Measurements from ENCODE around the gene MBP.
A peak's percentile ranks its signal among the peaks of the same experiment; 100 is the strongest.

The MBP gene

DNA sequence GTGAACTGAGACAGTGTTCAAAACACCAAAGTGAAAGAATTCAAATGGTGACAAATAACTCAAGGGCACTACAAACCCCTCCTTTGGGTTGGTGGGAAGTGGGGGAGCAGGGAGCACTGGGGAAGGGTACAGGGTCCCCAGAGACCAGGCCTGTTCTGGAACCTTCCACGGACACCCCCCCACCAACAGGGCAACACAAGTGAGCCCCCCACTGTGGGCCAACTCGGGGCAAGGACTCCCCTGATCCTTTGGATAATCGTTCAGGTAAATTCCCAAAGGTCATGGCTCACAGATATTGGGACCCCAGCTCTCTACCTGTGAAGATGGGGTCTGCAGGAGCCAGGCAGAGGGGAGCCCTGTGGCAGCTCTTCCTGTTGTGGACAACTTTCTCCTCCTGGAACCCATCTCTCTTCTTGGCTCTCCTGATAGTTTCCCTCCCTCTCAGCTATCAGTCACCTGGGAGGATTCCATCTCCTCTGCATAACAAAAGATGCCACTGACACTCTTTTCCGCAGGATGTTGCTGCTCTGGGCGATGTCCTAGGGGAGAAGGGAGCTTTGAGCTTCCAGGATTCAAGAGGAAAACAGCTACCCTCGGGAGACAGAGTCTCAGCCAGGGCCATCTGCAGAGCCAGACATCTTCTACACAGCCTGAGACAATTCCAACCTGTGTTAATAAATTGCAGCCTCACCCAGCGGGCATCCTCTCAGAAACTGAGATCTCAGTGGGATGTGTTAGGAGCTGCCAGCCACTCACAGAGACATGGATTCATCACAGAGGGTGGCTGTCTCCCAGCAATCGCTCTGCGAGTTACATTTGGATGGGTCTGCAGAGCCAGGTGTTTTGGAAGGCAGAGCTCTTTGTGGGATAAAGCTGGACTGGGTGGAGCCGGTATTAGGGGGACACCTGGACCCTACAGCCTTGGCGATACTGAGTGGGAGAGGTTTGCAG is 35.4 kb downstream of the MBP start:
- no peak for DNase-seq (ENCODE audit: low read depth in 1 of 2, low spot score in 1 of 2)
- TF ChIP-seq JUND (IDR thresholded peaks at IDR 0.05; ENCODE audit: low read depth), result no peak
- in situ Hi-C loops (cut with HindIII; ENCODE audit: low pct_unique_long_range_greater_than_20kb, low sequenced_read_pairs), result no loop called here

DNA sequence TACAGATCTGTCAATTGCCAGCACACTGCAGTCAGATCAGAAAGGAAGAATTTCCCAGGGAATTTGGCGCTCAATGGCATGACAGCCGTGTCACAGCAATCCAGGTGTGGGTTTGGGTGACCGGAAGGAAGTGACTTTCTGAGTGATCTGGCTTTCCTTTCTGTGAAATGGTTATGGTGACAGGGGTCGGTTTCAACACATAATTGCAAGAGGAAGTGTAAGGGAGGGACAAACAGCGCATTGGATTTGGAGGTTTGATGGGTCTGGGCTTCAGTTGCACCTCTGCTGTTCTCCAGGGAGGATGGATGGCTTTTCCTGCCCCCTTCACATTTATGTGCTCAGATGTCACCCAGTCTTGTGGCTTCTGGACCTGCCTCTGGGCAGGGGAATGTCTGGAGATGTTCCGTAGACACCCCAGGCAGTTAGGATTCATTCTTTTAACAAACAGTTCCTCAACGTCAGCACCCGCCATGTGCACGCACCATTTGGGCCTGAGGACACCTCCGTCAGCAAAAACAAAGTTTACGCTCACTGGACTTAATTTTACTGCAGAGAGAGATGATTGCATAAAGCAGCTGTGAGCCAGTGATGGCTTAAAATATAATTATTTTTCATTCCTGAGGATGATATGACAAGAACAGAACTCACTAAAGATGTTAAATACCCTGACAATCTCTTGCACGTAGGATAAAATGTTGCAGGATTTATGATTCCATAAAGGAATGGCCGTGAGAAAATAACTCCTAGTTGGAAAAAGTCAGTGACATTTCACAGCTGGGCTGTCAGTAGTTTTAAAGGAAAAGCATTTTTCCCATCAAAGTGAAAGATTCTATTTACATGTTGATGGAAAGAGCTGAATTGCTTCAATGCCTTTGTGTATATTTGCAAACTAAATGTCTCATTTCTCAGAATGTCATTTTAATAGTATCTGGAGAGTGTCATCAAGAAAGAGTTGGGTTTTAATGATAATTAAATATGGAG is 36.9 kb downstream of the MBP start:
- DNase-seq (ENCODE audit: low read depth in 1 of 2, low spot score in 1 of 2), result no peak
- in situ Hi-C loops (cut with HindIII; ENCODE audit: low pct_unique_long_range_greater_than_20kb, low sequenced_read_pairs), result no loop called here
- TF ChIP-seq JUND (IDR thresholded peaks at IDR 0.05; ENCODE audit: low read depth), result no peak

DNA sequence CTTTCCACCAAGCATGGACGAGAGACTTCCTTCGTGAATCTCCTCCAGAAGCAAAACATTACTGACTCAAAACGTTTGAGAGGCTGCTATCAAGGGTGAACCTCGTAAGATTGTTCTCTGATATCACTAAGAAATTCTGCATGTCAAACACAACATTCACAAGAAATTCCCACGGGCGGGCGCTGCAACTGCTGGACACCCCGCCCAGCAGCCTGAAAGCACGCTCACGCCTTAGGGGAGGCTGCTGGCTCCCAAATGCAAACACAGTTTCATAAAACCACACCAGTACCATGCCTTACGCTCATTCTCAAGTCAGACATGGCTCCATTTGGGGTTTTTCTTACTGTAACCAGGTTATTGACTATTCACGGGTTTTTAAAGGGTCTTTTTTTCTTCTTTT is 39.0 kb downstream of the MBP start:
- in situ Hi-C loops (cut with HindIII; ENCODE audit: low pct_unique_long_range_greater_than_20kb, low sequenced_read_pairs), result no loop called here
- no peak for TF ChIP-seq JUND (IDR thresholded peaks at IDR 0.05; ENCODE audit: low read depth)
- no peak for DNase-seq (ENCODE audit: low read depth in 1 of 2, low spot score in 1 of 2)

DNA sequence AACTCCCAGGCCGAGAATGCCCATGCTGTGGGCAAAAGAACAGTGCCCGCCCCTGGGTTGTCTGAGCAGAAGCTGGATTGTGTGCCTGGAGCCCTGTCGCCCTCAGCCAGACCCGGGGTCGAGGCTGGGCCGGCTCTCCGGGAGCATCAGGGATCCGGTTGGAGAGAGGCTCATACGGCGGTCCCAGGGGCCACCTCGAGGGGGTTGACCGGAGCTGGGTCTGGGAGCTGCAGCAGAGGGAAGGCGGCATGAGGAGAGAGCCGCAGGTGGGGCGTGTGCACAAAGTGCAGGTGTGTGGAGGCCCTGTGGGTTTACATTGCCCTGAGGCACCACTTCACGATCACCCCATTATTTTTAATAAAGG is 39.5 kb downstream of the MBP start:
- no peak for DNase-seq (ENCODE audit: low read depth in 1 of 2, low spot score in 1 of 2)
- no peak for TF ChIP-seq JUND (IDR thresholded peaks at IDR 0.05; ENCODE audit: low read depth)
- in situ Hi-C loops (cut with HindIII; ENCODE audit: low pct_unique_long_range_greater_than_20kb, low sequenced_read_pairs), result no loop called here

DNA sequence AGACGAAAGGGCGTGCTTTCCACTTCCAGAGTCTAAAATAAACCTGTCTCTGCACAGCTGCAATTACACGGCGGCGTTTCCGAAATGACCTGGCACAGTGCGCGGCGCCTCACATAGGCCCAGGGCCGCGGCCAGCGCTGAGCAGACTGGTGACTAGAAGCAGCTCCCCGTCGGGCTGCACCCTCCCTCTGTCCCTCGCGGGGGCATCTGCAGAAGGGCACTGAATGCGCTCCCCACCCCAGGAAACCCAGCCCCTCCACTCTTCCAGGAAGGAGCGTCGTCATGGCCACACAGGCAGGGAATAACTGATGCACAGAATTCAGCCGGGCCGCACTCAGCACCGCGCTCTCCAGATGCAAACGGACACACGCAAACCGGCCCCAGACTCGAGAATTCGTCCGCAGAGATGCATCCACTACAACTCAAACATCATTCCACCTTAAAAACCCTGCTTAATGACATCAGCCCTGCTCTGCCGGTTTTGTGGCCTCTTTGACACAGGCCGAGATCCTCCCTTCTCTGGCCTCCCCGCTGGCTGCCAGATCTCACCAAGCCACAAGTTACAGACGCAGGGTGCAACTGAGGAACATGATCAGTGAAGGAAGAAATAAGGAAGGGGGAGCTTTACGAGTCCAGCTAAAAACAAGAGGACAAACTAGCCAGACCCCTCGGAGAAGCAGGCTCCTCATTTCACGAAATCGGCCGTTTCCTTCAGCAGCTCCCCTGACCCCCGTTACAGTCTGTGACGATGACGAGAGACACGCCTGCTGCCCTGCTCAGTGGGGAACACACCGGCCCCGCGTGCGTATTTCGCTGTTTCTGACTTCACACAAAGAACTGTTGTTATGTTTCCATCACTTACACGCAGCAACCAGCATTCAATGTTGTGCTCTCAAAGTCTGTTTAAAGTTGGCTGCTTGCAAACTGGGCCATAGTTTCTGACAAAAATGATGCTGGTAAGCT is 40.2 kb downstream of the MBP start:
- in situ Hi-C loops (cut with HindIII; ENCODE audit: low pct_unique_long_range_greater_than_20kb, low sequenced_read_pairs), result no loop called here
- DNase-seq (ENCODE audit: low read depth in 1 of 2, low spot score in 1 of 2), result peak in 1 of 2 experiments; percentile 19
- TF ChIP-seq JUND (IDR thresholded peaks at IDR 0.05; ENCODE audit: low read depth), result no peak

DNA sequence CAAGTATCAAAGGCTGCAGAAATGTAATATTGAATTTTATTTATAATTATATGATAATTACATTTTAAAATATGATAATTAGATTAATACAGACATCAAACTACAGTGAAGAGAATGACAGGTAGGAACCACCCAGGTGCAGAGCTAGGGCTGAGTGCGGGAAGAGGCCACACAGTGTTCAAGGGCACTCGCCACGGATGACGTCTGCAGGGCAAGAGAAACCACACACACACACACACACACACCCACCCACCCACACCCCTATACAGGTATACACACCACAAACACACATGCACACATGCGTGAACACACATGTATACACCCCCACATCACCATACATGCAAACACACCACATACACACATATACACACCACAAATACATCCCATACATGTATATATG is 41.2 kb downstream of the MBP start:
- TF ChIP-seq JUND (IDR thresholded peaks at IDR 0.05; ENCODE audit: low read depth), result no peak
- in situ Hi-C loops (cut with HindIII; ENCODE audit: low pct_unique_long_range_greater_than_20kb, low sequenced_read_pairs), result no loop called here

DNA sequence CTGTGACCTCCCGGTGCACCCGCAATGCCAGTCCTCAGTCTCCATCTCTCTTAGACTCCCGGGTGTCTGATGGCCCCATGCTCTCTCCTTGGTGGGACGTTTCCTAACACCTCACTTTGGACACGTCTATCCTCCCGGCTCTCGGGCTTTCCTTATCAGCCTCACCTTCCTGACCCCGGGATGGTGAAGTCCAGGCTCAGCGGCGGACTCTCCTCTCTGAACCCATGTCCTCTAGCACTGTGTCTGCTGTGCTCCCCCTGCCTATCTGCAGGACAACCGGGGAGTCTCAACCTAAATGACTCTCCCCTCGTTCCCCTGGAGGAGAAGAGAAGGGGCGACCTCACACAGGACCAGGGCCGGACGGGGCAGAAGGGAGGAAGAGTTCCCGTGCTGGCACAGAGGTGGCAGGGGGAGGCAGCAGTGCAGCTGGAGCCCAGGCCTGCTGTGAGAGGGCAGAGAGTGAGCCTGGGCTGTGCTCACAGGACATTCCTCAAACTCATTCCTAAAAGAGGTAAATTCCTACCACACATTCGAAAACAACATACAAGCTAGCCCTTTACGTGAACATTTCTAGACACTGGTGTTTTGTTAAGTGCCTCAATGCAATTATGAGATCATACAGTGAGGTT is 41.9 kb downstream of the MBP start:
- DNase-seq (ENCODE audit: low read depth in 1 of 2, low spot score in 1 of 2), result no peak
- TF ChIP-seq JUND (IDR thresholded peaks at IDR 0.05; ENCODE audit: low read depth), result no peak
- in situ Hi-C loops (cut with HindIII; ENCODE audit: low pct_unique_long_range_greater_than_20kb, low sequenced_read_pairs), result no loop called here

More for the DNA sequence above, 41.2 kb downstream of the MBP start:
- no peak for DNase-seq (ENCODE audit: low read depth in 1 of 2, low spot score in 1 of 2)

DNA sequence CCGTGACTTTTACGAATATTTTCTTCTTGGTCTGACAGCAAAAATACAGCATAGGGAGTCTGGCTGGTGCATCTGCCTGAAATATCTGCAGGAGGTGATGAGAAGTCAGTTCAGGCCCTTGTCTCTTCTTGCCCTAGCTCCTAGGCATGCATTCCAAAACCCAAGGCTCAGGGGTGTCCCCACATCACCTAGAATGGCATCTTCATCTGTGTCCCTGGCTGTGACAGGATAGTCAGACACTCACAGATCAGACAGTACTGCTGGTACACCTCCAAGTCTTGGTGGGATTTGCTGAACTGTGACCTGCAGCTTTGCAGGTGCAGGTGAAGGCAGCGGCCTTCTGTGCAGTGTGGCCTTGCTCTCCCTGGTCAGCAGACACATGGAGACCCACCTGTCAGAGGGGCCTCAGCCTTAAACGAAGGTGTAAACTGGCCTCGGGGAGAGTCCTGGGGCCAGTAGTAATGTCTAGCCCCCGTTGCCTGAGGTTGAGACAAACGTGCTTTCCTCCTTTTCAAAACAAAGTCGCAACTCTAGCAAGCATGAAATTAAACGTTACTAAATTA is 42.8 kb downstream of the MBP start:
- TF ChIP-seq JUND (IDR thresholded peaks at IDR 0.05; ENCODE audit: low read depth), result no peak
- in situ Hi-C loops (cut with HindIII; ENCODE audit: low pct_unique_long_range_greater_than_20kb, low sequenced_read_pairs), result no loop called here
- no peak for DNase-seq (ENCODE audit: low read depth in 1 of 2, low spot score in 1 of 2)

DNA sequence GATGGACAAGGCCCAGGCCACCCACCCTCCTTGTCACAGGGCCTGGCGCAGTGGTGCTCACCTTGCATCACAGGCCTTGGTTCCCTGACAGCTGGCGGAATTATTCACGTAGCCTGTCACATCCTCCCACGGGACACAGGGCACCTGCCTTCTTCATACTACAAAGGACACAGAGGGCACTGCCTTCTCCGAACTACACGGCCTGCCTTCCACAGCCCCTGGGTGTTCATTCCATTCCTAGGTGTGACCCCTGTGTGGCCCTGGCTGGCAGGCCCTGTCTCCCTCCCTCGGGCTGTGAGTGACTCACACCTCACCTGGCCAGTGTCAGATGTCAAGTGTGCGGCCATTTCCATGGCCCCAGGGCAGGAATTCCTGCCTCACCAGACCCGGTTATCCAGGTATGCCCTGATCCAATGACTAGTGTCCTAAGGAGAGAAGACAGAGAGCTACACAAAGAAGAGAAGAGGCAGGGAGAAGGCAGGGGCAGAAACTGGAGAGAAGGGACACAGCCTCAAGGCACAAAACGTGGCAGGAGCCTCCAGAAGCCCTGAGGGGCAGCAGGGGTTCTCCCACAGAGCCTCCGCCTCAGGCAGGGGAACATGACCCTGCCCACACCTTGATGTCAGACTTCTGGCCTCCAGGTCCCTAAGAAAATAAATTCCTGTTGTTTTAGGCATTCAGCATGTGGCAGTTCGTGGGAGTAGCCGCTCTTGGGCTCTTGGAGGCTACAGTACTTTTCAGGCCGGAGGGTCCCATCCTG is 43.4 kb downstream of the MBP start:
- DNase-seq (ENCODE audit: low read depth in 1 of 2, low spot score in 1 of 2), result peak; percentile 37 to 88
- TF ChIP-seq JUND (IDR thresholded peaks at IDR 0.05; ENCODE audit: low read depth), result peak; percentile 74; the same call in 1 of the 2 replicates

DNA sequence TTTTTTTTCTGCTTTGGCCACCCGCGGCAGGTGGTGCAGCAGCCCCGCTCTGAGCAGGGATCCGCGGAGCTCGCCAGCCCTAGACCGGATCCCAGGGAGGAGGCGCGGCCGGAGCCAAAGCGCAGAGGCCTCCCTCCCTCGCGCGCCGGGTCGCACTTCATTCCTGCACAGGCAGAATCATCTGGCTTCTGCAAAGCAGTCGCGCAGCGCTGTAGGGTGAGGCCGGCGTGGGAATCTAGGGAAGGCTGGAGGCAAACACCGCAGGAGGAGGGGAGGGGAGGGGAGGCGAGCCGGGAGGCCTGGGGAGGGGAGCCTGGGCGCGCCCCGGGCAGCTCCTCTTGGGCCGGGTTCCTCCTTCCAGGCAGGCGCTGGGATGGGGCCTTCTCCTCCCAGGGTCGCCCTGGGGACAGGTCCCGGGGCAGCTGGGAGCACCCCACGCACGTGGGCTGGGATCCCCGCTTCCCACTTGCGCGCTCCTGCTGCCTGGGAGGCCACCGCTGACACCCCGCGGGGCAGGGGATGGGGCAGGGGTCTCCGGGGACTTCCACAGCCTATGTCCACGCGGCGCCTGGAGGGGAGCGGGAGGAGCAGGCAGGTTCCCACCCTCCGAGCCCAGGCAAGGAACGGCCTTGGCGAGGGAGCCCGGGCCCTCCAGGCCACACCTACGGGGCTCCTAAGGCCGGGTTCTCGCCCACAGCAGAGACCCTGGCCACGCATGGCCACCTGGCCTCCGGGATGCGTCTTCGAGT is 45.0 kb downstream of the MBP start:
- in situ Hi-C loops (cut with HindIII; ENCODE audit: low pct_unique_long_range_greater_than_20kb, low sequenced_read_pairs), result no loop called here
- no peak for DNase-seq (ENCODE audit: low read depth in 1 of 2, low spot score in 1 of 2)
- TF ChIP-seq JUND (IDR thresholded peaks at IDR 0.05; ENCODE audit: low read depth), result no peak

More for the DNA sequence above, 43.4 kb downstream of the MBP start:
- in situ Hi-C loops (cut with HindIII; ENCODE audit: low pct_unique_long_range_greater_than_20kb, low sequenced_read_pairs), result no loop called here
